Activated CD8-positive, alpha-beta memory T cell treated with anti-CD3 and anti-CD28 coated beads, Interleukin-2, amount 50 U/mL, for 24 hours (primary cell): ENCODE results near the gene FRMD4A.
"Not testable (repeated sequence)": the region's sequence is repeated elsewhere in the genome, so short reads cannot be mapped to it uniquely, and the experiment has no call there.

ENCODE experiments used
- DNase-seq: peaks from one replicate; pipeline ENCODE4 v3.0.0-alpha.2; 2020; ENCODE audit errors: extremely low read depth

FRMD4A gene

GRCh38 chr10:14241196-14241595 lies 89.5 kb downstream of the FRMD4A start:
- DNase-seq = no peak

DNA sequence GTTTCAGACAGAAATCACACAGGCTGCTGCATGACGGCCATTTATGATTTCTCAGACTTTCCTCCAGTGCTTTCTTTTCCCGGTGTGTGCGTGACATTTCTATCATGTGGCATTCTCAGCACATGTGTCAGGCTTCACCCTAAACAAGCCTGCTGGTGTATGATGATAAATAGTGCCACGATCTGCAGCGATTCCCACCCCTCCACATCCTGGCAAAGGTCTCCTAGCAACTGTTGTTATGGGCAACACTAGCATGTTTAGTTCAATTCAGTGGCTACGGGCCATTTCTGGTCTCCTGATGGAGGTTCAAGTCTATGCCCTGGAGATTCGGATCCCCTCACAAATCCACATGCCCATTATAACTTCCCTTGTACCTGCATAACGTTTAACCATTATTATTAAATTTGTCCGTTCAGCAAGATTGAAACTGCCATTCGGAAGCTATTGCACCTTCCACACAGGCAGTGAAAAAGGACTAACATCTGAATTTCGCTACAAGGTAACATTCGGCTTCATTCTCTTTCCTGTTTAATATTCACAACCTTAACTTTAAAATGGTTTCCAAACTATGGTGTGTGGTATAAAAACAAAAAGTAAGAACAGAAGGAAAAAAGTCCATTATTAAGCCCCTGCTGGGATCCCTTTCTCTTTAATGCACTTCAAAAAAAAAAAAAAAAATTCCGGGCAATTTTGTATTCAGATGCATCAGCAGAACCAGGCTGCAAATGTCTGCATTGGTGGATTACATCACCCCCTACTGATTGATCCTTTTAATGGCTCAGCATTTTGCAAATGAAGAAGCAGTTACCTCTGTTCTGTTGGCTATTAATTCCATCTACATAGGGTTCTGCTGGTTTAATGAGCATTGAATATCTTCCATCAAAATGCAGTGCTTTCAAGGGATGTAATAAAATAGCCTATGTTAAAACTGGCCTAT lies 90.2 kb downstream of the FRMD4A start:
- DNase-seq = no peak

DNA sequence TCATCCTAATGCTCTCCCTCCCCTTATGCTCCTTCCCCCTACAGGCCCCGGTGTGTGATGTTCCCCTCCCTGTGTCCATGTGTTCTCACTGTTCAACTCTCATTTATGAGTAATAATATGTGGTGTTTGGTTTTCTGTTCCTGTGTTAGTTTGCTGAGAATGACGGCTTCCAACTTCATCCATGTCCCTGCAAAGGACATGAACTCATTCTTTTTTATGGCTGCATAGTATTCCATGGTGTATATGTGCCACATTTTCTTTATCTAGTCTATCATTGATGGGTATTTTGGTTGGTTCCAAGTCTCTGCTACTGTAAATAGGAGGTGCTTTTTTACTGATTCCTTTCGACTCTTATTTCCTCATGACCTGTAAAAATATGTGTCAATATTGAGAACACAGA lies 92.1 kb downstream of the FRMD4A start:
- DNase-seq = not testable (repeated sequence)

DNA sequence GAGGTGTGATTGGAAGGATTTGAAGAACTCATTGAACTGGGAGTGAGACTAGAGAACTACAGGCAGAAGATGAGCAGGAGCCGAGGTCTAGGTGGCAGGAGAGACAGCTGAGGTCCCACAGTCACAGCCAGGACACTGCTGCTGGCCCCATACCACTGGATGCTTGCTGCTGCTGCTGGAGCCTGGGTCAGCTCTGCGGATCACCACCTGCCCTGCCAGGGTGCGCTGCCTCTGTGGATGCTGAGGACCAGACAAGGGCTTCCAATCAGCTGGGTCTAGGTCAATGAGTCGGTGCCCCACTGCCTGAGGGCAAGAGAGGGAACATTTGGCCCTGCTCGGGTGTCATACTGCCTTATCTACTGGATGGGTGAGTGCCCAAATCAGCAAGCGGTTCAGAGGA lies 94.4 kb downstream of the FRMD4A start:
- no peak for DNase-seq

GRCh38 chr10:14235566-14236195 lies 95.0 kb downstream of the FRMD4A start:
- no peak for DNase-seq

GRCh38 chr10:14233566-14233965 lies 97.2 kb downstream of the FRMD4A start:
- no peak for DNase-seq

- DNase-seq = not testable (repeated sequence)
Measured at GRCh38 chr10:14228798-14229197, 101.9 kb downstream of the FRMD4A start.

- DNase-seq = no peak
Measured at GRCh38 chr10:14225379-14225778, 105.3 kb downstream of the FRMD4A start.

DNA sequence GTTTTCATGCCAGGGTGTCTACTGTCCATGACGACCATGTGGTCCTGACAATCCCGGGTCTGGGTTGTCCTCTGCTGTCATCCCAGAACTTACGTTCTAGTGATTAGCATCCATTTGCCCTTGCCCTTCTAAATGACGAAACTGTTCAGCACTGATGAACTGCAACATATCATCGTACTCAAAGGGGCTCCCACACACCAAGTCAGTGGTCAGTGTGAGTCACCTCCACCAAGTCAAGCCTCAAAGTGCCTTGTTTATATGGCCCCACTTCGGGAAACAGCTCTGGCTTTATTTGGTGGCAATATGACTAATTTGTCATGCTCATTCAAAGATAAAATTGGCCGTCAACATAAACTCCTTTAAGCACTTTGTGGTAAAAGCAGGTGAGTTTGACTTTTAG lies 110.7 kb downstream of the FRMD4A start:
- no peak for DNase-seq

GRCh38 chr10:14219411-14219810 lies 111.3 kb downstream of the FRMD4A start:
- no peak for DNase-seq

DNA sequence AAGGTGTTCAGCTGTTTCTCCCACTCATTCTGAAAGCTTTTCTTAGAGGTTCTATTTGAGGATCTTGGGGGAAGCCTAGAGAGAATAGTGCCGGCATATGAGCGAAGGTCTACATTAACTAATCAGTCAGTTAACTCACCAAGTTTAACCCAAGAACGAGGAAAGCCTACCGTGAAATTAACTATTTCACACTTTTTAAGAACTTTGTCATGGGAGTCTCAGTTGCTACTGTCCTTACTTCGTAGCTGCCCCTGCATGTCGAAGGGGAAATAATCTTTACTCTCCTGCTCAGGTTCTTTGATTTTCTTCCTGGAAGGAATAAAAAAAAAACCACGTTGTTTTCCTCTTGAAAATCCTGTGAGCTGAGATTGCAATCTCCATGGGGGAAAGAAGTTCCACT lies 115.1 kb downstream of the FRMD4A start:
- no peak for DNase-seq

- not testable (repeated sequence) for DNase-seq
Measured at GRCh38 chr10:14213703-14214102, 117.0 kb downstream of the FRMD4A start.

DNA sequence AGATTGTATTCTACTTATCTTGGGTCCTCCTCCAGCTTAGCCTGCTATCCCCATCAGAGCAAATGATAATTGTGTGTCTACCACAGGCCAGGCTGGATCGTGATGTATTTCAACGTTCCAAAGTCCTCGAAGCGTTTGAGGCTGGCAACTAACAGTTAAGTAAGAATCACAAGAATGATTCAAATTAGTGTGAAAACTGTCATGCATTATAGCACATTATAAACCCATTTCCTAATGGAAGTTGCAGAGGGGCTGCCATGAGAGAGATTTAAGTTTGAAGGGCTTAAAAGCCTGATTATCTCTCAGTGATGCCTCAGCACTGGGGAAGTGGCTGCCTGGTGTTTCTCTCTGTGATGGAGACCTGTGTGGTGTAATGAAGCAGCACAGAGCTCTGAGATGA lies 119.1 kb downstream of the FRMD4A start:
- no peak for DNase-seq

GRCh38 chr10:14208231-14208630 lies 122.5 kb downstream of the FRMD4A start:
- no peak for DNase-seq

DNA sequence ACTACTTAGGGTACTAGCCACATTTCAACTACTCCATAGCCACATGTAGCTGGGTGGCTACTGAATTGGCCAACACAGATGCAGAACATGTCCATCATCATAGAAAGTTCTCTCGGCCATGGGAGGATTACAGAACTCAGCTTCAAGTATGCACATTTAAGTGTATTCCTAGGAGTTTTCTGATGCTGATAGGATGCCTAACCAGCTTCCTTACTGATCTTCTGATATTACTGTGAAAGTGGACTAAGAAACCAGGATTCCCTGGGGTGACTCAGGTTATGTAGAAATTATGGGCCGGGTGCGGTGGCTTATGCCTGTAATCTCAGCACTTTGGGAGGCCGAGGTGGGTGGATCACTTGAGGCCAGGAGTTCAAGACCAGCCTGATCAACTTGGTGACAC lies 125.5 kb downstream of the FRMD4A start:
- no peak for DNase-seq

DNA sequence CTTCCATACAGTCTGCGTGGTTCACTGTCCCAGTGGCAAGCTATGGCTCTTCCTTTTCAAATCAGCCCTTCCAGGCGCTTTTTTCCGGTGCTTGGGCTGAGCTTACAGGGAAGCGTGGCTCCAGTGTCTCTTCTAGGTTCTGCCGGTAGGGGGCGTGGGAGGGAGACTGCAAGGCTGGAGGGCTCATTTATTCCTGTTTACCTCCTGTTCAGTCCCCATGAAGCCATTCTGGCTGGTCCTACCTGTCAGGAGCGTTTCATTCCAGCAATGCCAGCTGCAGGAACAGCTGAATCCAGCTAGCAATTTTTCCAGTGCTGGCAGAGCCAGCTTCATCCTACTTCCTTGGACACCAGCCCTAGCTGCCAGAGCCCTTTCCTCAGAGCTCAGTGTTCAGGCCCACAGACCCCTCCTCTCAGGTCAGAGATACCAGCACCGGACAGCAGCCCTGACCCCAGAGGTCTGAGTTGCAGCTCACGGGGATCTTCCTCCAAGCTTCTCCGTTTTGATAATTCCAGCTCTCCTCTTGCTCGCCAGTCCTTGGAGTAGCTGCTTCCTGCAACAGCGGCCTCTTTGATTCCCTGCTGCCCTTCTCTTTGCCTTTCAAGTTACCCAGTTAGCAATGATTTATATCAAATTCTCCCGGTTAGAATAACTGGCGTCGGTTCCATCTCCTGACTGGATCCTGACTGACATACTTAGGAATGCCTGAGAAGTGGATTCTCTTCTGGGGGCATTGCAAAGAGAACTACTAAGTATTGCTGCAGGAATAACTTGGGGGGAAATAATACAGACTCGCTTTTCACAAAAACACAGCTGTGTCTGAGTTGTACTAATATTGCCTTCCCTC lies 129.8 kb downstream of the FRMD4A start:
- no peak for DNase-seq

DNA sequence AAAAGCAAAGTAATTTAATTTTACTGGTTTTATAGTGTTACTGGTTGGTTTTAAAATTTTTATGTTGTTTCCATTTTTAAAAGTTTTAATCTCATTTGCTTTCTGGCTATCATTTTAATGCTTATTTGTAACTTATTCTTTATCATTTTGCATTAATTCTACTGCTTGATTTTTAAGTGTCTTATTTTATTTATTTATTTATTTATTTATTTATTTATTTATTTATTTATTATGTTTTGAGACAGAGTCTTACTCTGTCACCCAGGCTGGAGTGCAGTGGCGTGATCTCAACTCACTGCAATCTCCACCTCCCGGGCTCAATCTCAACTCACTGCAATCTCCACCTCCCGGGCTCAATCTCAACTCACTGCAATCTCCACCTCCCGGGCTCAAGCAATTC lies 131.6 kb downstream of the FRMD4A start:
- DNase-seq = not testable (repeated sequence)

GRCh38 chr10:14198078-14198477 lies 132.6 kb downstream of the FRMD4A start:
- no peak for DNase-seq

DNA sequence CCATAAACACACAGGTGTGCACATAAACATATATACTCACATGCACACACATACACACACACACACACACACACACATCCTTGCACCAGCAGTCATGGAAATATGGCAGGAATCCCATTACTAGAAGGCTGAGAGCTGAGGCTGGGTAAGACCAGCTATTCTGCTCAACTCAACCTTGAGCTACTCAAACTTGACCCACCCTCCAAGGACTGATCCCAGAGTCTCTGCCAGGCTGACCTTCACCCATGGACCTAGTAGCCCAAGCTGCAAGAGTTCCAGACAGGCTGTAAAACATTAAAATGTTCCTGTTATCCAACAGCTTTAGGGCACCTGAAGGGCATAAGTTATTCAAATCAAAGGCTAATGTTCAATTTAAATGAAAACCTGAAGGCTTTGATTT lies 134.6 kb downstream of the FRMD4A start:
- no peak for DNase-seq

DNA sequence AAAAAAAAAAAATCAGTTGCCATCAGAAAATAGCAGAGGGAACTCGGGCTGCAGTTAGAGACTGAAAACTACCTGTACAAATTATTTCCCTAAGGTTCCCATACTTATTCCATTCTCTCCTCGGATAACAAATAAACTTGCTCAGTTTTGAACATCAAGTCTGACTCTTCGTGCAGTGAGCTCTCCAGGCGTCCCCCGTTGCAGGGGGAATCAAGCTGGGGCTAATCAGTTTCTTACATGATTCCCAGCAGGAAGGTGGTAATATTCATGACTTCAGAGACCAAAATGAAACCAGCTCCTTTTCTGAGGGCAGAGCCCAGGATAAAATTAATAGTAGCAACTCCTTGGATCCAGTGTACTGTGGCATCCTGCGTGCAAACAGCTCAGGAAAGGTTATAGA lies 135.3 kb downstream of the FRMD4A start:
- DNase-seq = no peak

- no peak for DNase-seq
Measured at GRCh38 chr10:14192746-14193145, 138.0 kb downstream of the FRMD4A start.

DNA sequence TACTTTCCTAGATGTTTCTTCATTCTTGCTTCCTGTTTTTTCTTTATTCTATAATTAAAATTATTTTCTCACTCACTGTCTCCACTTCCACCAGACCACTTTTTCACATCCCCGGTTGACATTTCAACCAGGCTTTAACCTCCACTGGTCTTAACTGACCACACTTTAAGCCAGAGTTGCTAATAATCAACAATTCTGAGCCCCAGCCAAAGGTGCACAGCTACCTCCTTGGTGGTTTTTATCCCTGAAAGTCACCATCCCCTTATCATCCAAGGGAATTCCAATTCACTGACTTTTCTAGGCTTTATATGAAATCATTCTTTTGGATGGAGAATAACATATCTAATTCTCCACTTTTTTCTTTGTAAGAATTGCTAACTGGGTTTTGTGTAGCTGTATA lies 138.9 kb downstream of the FRMD4A start:
- DNase-seq = no peak
